A549 (cell line): ENCODE measurements around the gene ZNF491. TPM values are rescaled to one million over a fixed set of nuclear protein-coding genes. Genes with fewer than 3 reads are reported as not detected.

Experiments used
- ATAC-seq, 2 experiments: fragments of 200-7000 bp in 1 of 2; fragments of >200 bp in 1 of 2; cut with Nextera tagmentation in 1 of 2; cut with Tn5 transposase in 1 of 2; 3 replicates each; pipeline versions ENCODE4 v1.8.0 to v1.9.1; 2018 to 2020; ENCODE audit warnings: mild to moderate bottlenecking in 1 of 2, moderate library complexity in 1 of 2
- CTCF ChIA-PET: fragments of 300-600 bp; sonication (Branson Sonifier 250); formaldehyde crosslinking; extraction: SDS; loops from one replicate; lab custom pipeline; 2021; ENCODE audit warnings: antibody characterized with exemption, inconsistent platforms; lab: Yijun Ruan, JAX
- POLR2A ChIA-PET: fragments of 350-600 bp; formaldehyde crosslinking; extraction: SDS; loops from one replicate; lab custom pipeline; 2021; ENCODE audit warnings: antibody characterized with exemption, inconsistent platforms; lab: Yijun Ruan, JAX
- DNase-seq, 2 experiments: peaks; one replicate each; pipeline versions ENCODE4 v3.0.0 to v3.0.0-alpha.2; 2011 to 2016; ENCODE audit warnings: low read depth in 1 of 2, low spot score in 1 of 2
- FAIRE-seq: peaks from 2 replicates; lab custom pipeline; 2011; peaks lifted over from hg19 to GRCh38; lab: Jason Lieb, UNC
- H3K27ac ChIP-seq, 2 experiments: fragments of >200 bp; sonication (Bioruptor Twin); formaldehyde crosslinking; 3 replicates each; pipeline ENCODE4 v1.5.1; 2016 to 2017
- H3K4me1 ChIP-seq: fragments of >200 bp; sonication (Bioruptor Twin); formaldehyde crosslinking; 3 replicates; pipeline ENCODE4 v1.6.1; 2016
- H3K4me2 ChIP-seq: fragments of >200 bp; sonication (Bioruptor Twin); formaldehyde crosslinking; 3 replicates; pipeline ENCODE4 v1.6.1; 2016
- H3K4me3 ChIP-seq: fragments of >200 bp; sonication (Bioruptor Twin); formaldehyde crosslinking; 3 replicates; pipeline ENCODE4 v1.5.1; 2016
- H3K9me3 ChIP-seq: fragments of >200 bp; sonication (Bioruptor Twin); formaldehyde crosslinking; 3 replicates; pipeline ENCODE4 v1.6.1; 2016
- BHLHE40 ChIP-seq: IDR thresholded peaks from 2 replicates; pipeline ENCODE4 v1.6.1; 2012; ENCODE audit warnings: low read depth, low read length, inconsistent platforms
- CBX2 ChIP-seq: fragments of 200-600 bp; sonication (generic); IDR thresholded peaks from 2 replicates; pipeline ENCODE4 v1.6.1; 2016; ENCODE audit warnings: low read depth, mild to moderate bottlenecking, borderline replicate concordance
- CBX8 ChIP-seq: fragments of 200-600 bp; sonication (generic); IDR thresholded peaks from 2 replicates; pipeline ENCODE4 v1.6.1; 2016
- EHF ChIP-seq: fragments of 250-450 bp; sonication (Bioruptor Pico); IDR thresholded peaks from 2 replicates; pipeline ENCODE4 v1.5.0; 2020; ENCODE audit warnings: mild to moderate bottlenecking
- EHMT2 ChIP-seq: fragments of 200-600 bp; sonication (generic); IDR thresholded peaks from 2 replicates; pipeline ENCODE4 v1.6.1; 2016; ENCODE audit warnings: antibody characterized with exemption, low read depth, mild to moderate bottlenecking, moderate library complexity
- KDM5A ChIP-seq: fragments of 200-600 bp; sonication (generic); IDR thresholded peaks from 2 replicates; pipeline ENCODE4 v1.6.1; 2016; ENCODE audit warnings: antibody characterized with exemption, mild to moderate bottlenecking
- MAFK ChIP-seq: fragments of 450-650 bp; IDR thresholded peaks from 2 replicates; pipeline ENCODE4 v1.6.1; 2014; ENCODE audit not compliant: partially characterized antibody
- MYC ChIP-seq: IDR thresholded peaks from 2 replicates; pipeline ENCODE4 v1.6.1; 2012; ENCODE audit warnings: mild to moderate bottlenecking, inconsistent platforms, low read length, improper control_type of control experiment, borderline replicate concordance
- NFE2L2 ChIP-seq: fragments of 150-350 bp; conservative IDR thresholded peaks from 2 replicates; pipeline ENCODE4 v1.6.1; 2014; ENCODE audit warnings: low read length
- NPAS2 ChIP-seq: fragments of 250-450 bp; sonication (Bioruptor Pico); IDR thresholded peaks from 2 replicates; pipeline ENCODE4 v1.8.0; 2022; ENCODE audit warnings: mild to moderate bottlenecking, moderate library complexity, borderline replicate concordance
- POLR2AphosphoS2 ChIP-seq: conservative IDR thresholded peaks from 2 replicates; pipeline ENCODE4 v1.6.1; 2012; ENCODE audit warnings: low read length, improper control_type of control experiment, inconsistent platforms
- RAD21 ChIP-seq, 2 experiments: fragments of >200 bp in 1 of 2; sonication (Bioruptor Twin) in 1 of 2; formaldehyde crosslinking in 1 of 2; IDR thresholded peaks in 1 of 2; conservative IDR thresholded peaks in 1 of 2; 2 replicates in 1 of 2; 3 replicates in 1 of 2; pipeline ENCODE4 v1.6.1; 2012 to 2018; ENCODE audit warnings: inconsistent platforms in 1 of 2
- RCOR1 ChIP-seq: fragments of 150-350 bp; IDR thresholded peaks from 2 replicates; pipeline ENCODE4 v1.6.1; 2014; ENCODE audit warnings: antibody characterized with exemption, low read length, low read depth
- RNF2 ChIP-seq: fragments of 200-600 bp; sonication (generic); IDR thresholded peaks from 2 replicates; pipeline ENCODE4 v1.6.1; 2016; ENCODE audit warnings: low read depth, mild to moderate bottlenecking, antibody characterized with exemption, moderate library complexity, borderline replicate concordance
- SMC3 ChIP-seq: fragments of >200 bp; sonication (Bioruptor Twin); formaldehyde crosslinking; IDR thresholded peaks from 3 replicates; pipeline ENCODE4 v1.6.1; 2018; ENCODE audit warnings: inconsistent platforms
- SREBF2 ChIP-seq: fragments of 450-650 bp; IDR thresholded peaks from 2 replicates; pipeline ENCODE4 v1.6.1; 2014; ENCODE audit warnings: mild to moderate bottlenecking, moderate library complexity
- ZC3H11A ChIP-seq: fragments of 450-650 bp; IDR thresholded peaks from 2 replicates; pipeline ENCODE4 v1.6.1; 2014; ENCODE audit warnings: antibody characterized with exemption, mild to moderate bottlenecking
- ZFP36 ChIP-seq: fragments of 450-650 bp; IDR thresholded peaks from 2 replicates; pipeline ENCODE4 v1.6.1; 2014; ENCODE audit warnings: borderline replicate concordance; ENCODE audit not compliant: partially characterized antibody
- ZNF302 ChIP-seq: fragments of 250-450 bp; sonication (Bioruptor Pico); IDR thresholded peaks from 2 replicates; pipeline ENCODE4 v1.9.0; 2021; ENCODE audit warnings: inconsistent platforms, mild to moderate bottlenecking, moderate library complexity
- WGBS: methylation state at CpG from one replicate; pipeline ENCODE4 v1.1.6; 2017; ENCODE audit errors: missing lambda C conversion rate; 5-methylcytosine and 5-hydroxymethylcytosine counted together
- polyA plus RNA-seq, 4 experiments: library from polyadenylated mRNA; depleted of rRNA in 3 of 4; stranded (reverse); fragments of >200 nt; fragmentation: RNase III in 1 of 4; extraction: RNeasy Plus Mini Kit Qiagen cat#74134 plus additional on column Dnase treatment in 1 of 4; gene quantifications; 2 replicates in 3 of 4; 3 replicates in 1 of 4; pipeline ENCODE4 v1.2.3, GENCODE V29; 2011 to 2017
- TF ChIP-seq, protein P1 (sequence below): fragments of >200 bp; sonication (Bioruptor Twin); formaldehyde crosslinking; IDR thresholded peaks from 3 replicates; pipeline ENCODE4 v1.6.1; 2016
- TF ChIP-seq, protein P2 (sequence below): fragments of >200 bp; sonication (Bioruptor Twin); formaldehyde crosslinking; IDR thresholded peaks from 3 replicates; pipeline ENCODE4 v1.5.1; 2016
- TF ChIP-seq, protein P3 (sequence below): IDR thresholded peaks from 2 replicates; pipeline ENCODE4 v1.6.1; 2012

Gene ZNF491
- polyA plus RNA-seq, 2 of the 4 experiments (the other 2 are of a cell fraction): not detected

DNA sequence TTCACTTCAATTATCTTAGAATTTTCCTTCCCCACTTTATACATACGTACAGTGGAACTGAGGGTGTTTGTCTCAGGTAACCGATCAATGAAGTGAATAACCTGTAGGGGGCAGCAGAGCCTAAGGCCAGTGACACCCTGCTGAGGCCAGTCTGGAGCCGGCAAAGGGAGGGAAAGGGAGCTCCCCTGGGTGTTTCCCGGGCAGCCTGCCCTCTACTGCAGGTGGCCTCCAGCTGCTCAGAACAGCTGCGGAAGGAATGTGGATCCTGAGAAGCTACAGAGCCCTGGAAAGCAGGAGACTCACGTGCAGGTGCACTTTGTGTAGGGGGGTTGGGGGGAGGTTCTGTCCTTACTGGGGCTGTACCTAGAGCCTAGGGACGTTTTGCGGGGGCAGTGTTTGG is 832 bp upstream of the ZNF491 start:
- 12% methylated on average over 7 of the region's 8 CpGs for WGBS
- FAIRE-seq: no peak
- no peak for TF ChIP-seq ZFP36
- peak in 1 of 2 experiments; percentile 27; a peak in 1 of 5 replicates for TF ChIP-seq RAD21 (conservative IDR thresholded peaks at IDR 0.05 in 1 of 2, IDR thresholded peaks at IDR 0.05 in 1 of 2)
- TF ChIP-seq, all 56 proteins: peak for 1
- DNase-seq (peak in 1 of 2 experiments; percentile 18), ATAC-seq (no peak)
- CTCF ChIA-PET: interaction anchor here (0.6 kb wide), 1 partner anchor 176 kb away, joined by 3 read pairs; no protein-coding TSS in a partner anchor
- POLR2A ChIA-PET: no interaction called here
- peaks cover 3% of the 10 kb centered on the region; the same call in 1 of the 3 replicates for H3K9me3 ChIP-seq
- no peaks in the 10 kb centered on the region for H3K4me1 ChIP-seq
- H3K4me3 ChIP-seq: no peak overlapping the region
- no peak overlapping the region for H3K27ac ChIP-seq
- no peak overlapping the region for H3K4me2 ChIP-seq

DNA sequence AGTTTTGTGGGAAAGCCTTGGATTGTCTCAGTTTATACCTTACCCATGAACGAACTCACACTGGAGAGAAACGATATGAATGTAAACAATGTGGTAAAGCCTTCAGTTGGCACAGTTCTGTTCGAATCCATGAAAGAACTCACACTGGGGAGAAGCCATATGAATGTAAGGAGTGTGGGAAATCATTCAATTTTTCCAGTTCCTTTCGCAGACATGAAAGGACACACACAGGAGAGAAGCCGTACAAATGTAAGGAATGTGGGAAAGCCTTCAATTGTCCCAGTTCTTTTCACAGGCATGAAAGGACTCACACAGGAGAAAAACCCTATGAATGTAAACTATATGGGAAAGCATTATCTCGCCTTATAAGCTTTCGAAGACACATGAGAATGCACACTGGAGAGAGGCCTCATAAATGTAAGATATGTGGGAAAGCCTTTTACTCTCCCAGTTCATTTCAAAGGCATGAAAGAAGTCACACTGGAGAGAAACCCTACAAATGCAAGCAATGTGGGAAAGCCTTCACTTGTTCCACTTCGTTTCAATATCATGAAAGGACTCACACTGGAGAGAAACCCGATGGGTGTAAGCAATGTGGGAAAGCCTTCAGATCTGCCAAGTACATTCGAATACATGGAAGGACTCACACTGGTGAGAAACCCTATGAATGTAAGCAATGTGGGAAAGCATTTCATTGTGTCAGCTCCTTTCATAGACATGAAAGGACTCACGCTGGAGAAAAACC is 8.2 kb downstream of the ZNF491 start:
- no peak for ATAC-seq
- no peak for TF ChIP-seq POLR2AphosphoS2
- TF ChIP-seq BHLHE40: no peak
- no peak for TF ChIP-seq SMC3
- no peak for TF ChIP-seq CBX8
- Histone ChIP-seq H3K4me3 (no peak overlapping the region), H3K4me2 (no peak overlapping the region), H3K9me3 (peaks cover 16% of the 10 kb centered on the region; the same call in 1 of the 3 replicates), H3K27ac (no peak overlapping the region), H3K4me1 (no peaks in the 10 kb centered on the region)
- ChIA-PET POLR2A (no interaction called here), CTCF (interaction anchor here (0.6 kb wide), 1 partner anchor 865 kb away, joined by 3 read pairs; no protein-coding TSS in a partner anchor)
- no peak for FAIRE-seq
- no peak for DNase-seq
- 11% methylated on average over 11 of the region's 11 CpGs for WGBS

DNA sequence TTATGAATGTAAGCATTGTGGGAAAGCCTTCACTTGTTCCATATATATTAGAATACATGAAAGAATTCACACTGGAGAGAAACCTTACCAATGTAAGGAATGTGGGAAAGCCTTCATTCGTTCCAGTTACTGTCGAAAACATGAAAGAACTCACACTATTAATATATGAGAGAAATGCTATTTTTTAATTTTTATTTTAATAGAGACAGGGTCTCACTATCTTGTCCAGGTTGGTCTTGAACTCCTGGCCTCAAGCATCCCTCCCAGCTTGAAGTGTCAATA is 8.7 kb downstream of the ZNF491 start:
- no peaks in the 10 kb centered on the region for H3K4me1 ChIP-seq
- no peak overlapping the region for H3K27ac ChIP-seq
- ChIA-PET POLR2A (no interaction called here), CTCF (interaction anchor here (0.6 kb wide), 1 partner anchor 865 kb away, joined by 3 read pairs; no protein-coding TSS in a partner anchor)
- no peak for TF ChIP-seq MAFK
- no peak for TF ChIP-seq EHMT2
- TF ChIP-seq, protein P1, sequence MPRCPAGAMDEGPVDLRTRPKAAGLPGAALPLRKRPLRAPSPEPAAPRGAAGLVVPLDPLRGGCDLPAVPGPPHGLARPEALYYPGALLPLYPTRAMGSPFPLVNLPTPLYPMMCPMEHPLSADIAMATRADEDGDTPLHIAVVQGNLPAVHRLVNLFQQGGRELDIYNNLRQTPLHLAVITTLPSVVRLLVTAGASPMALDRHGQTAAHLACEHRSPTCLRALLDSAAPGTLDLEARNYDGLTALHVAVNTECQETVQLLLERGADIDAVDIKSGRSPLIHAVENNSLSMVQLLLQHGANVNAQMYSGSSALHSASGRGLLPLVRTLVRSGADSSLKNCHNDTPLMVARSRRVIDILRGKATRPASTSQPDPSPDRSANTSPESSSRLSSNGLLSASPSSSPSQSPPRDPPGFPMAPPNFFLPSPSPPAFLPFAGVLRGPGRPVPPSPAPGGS: no peak
- TF ChIP-seq KDM5A: no peak
- H3K4me2 ChIP-seq: no peak overlapping the region
- ATAC-seq (no peak), FAIRE-seq (no peak), DNase-seq (no peak)
- no peak overlapping the region for H3K4me3 ChIP-seq
- H3K9me3 ChIP-seq: peaks cover 16% of the 10 kb centered on the region; the same call in 1 of the 3 replicates
- 2% methylated on average over 2 of the region's 2 CpGs for WGBS

DNA sequence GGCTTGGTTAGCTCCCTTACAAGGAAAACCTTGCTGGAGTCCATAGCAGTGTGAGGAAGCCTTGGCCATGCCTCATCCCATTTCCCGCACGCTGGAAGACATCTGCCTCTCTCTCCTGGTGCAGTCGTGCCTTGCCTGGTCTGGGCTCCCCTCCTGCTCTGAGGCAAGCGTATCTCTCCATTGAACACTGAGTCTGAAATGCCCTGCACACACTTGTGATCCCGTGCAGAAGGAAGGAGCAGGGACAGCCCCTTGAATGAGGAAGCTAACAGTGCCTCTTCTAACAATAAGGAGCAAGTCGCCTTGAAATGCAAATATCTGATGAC is 15.3 kb downstream of the ZNF491 start:
- FAIRE-seq (no peak), ATAC-seq (no peak), DNase-seq (no peak)
- ChIA-PET CTCF (no interaction called here), POLR2A (no interaction called here)
- no peak overlapping the region for H3K4me3 ChIP-seq
- H3K4me1 ChIP-seq: no peaks in the 10 kb centered on the region
- H3K27ac ChIP-seq: no peak overlapping the region
- no peak for TF ChIP-seq EHF (CRISPR knock-in tag)
- TF ChIP-seq EHMT2: no peak
- TF ChIP-seq POLR2AphosphoS2: no peak
- no peak for TF ChIP-seq MYC
- no peak for TF ChIP-seq ZFP36
- no peak for TF ChIP-seq RCOR1
- TF ChIP-seq MAFK: no peak
- TF ChIP-seq NPAS2 (CRISPR knock-in tag): no peak
- TF ChIP-seq, protein P2, sequence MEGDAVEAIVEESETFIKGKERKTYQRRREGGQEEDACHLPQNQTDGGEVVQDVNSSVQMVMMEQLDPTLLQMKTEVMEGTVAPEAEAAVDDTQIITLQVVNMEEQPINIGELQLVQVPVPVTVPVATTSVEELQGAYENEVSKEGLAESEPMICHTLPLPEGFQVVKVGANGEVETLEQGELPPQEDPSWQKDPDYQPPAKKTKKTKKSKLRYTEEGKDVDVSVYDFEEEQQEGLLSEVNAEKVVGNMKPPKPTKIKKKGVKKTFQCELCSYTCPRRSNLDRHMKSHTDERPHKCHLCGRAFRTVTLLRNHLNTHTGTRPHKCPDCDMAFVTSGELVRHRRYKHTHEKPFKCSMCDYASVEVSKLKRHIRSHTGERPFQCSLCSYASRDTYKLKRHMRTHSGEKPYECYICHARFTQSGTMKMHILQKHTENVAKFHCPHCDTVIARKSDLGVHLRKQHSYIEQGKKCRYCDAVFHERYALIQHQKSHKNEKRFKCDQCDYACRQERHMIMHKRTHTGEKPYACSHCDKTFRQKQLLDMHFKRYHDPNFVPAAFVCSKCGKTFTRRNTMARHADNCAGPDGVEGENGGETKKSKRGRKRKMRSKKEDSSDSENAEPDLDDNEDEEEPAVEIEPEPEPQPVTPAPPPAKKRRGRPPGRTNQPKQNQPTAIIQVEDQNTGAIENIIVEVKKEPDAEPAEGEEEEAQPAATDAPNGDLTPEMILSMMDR: no peak
- TF ChIP-seq, protein P3, sequence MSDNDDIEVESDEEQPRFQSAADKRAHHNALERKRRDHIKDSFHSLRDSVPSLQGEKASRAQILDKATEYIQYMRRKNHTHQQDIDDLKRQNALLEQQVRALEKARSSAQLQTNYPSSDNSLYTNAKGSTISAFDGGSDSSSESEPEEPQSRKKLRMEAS: no peak
- no peak for TF ChIP-seq SREBF2
- no peak for TF ChIP-seq KDM5A
- TF ChIP-seq ZC3H11A: no peak
- no peak for TF ChIP-seq CBX2
- TF ChIP-seq ZNF302: no peak
- TF ChIP-seq NFE2L2: no peak
- no peak for TF ChIP-seq SMC3
- TF ChIP-seq RNF2: no peak
- no peak for TF ChIP-seq BHLHE40
- 24% methylated on average over 6 of the region's 6 CpGs for WGBS
- no peak overlapping the region for H3K4me2 ChIP-seq
- H3K9me3 ChIP-seq: peaks cover 2% of the 10 kb centered on the region; the same call in 1 of the 3 replicates
